HG02642 (cell line): ENCODE data around the gene ALG12.

Experiments
- ATAC-seq: cut with Tn5 transposase; IDR thresholded peaks from one replicate; pipeline ENCODE4 v1.9.1; 2021; ENCODE audit warnings: mild to moderate bottlenecking; ENCODE audit not compliant: unreplicated experiment, poor library complexity

The ALG12 gene

DNA sequence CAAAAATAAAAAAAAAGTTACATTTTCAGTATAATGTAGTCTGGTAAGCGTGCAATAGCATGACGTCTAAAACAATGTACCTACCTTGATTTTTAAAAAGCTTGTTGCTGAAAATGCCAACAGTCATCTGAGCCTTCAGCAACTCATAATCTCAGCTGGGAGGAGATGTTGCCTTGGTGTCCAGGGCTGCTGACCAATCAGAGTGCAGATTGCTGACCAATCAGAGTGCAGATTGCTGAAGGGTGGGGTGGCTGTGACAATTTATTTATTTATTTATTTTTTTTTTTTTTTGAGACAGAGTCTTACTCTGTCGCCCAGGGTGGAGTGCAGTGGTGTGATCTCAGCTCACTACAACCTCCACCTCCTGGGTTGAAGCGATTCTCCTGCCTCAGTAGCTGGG is 46.8 kb downstream of the ALG12 start:
- no peak for ATAC-seq

- ATAC-seq, result no peak
Observed at GRCh38 chr22:49869845-49870712, 48.2 kb downstream of the ALG12 start.

- ATAC-seq, result no peak
Observed at GRCh38 chr22:49869086-49869830, 49.0 kb downstream of the ALG12 start.

- ATAC-seq, result no peak
Observed at GRCh38 chr22:49867303-49868265, 50.7 kb downstream of the ALG12 start.

DNA sequence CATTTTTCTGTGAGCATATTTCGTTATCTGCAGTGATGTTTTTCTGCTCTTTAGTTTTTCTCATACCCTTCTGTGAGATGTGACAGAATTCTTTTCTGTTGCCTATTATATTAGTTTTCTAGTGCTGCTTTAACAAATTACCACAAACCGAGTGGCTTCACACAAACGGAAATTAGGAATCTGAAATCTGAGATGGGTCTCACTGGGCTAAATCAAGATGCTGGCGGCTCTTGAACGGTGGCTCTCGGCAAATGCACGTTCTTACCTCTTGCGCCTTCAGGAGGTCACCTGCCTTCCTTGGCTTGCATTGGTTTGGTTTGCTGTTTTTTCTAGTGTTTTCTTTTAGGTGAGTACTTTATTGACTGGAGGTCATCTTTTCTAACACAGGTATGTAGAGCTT is 51.6 kb downstream of the ALG12 start:
- ATAC-seq, result no peak

- no peak for ATAC-seq
Observed at GRCh38 chr22:49866134-49866533, 52.1 kb downstream of the ALG12 start.

DNA sequence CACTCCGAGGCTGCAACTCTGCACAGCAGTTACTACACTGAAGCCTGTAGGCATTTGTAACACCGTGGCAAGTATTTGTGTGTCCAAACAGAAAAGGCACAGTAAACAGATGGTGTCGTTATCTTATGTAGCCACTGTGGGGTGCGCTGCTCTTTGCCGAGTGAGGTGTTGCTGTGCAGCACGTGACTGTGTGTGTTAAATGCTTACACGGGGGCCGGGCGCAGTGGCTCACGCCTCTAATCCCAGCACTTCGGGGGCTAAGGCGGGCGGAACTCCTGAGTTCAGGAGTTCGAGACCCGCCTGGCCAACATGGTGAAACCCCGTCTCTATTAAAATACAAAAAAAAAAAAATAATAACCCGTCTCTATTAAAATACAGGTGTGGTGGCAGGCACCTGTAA is 53.1 kb downstream of the ALG12 start:
- no peak for ATAC-seq

- ATAC-seq, result no peak
Observed at GRCh38 chr22:49863931-49864330, 54.3 kb downstream of the ALG12 start.

DNA sequence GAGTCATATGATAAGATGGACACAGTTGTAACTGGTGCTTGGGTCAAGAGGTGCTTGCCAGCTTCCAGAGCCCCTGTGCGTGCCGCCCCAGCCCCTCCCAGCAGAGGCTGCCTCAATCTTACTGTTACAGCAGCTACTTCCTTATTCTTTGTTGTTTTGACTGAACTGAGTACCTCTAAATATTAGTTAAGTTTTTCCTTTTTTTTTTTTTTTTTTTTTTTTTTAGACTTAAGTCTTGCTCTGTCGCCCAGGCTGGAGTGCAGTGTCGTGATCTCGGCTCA is 55.8 kb downstream of the ALG12 start:
- no peak for ATAC-seq

GRCh38 chr22:49861642-49862495 is 56.4 kb downstream of the ALG12 start:
- no peak for ATAC-seq

DNA sequence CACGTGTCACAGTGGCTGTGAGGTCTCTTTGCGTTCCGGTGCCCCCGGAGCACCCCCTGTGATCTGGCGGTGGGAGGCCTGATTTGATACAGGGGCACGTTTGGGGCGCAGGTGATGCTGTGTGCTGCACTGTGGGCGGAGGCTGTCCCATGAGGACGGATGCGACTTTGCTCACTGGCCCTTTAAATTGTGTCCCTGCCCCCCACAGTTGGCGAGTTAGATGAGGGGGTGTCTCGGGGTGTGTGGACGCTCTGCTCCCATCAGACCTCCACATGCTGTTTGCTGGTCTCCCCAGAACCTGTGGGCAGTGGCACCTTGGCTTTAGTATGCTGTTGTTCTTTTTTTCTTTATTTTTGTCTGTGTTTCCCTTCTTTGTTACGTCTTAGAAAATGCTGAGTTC is 59.4 kb downstream of the ALG12 start:
- no peak for ATAC-seq

- no peak for ATAC-seq
Observed at GRCh38 chr22:49856766-49857618, 61.2 kb downstream of the ALG12 start.

DNA sequence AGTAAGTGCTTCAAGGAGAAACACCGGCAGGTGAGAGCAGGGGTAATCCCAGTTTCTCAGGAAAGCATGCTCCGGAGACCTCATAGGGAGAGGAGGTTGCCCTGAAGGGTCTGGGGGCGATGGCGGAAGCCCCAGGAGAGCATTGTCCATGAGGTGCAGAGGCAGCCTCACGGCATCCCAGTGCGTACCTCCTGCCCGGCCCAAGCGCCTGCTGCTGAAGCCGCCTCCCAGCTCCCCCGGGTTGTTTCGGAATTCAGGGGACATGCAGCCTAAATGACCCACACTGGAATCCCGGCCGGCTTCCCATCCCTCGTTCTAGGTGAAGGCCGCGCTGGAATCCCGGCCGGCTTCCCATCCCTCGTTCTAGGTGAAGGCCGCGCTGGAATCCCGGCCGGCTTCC is 61.9 kb downstream of the ALG12 start:
- no peak for ATAC-seq

DNA sequence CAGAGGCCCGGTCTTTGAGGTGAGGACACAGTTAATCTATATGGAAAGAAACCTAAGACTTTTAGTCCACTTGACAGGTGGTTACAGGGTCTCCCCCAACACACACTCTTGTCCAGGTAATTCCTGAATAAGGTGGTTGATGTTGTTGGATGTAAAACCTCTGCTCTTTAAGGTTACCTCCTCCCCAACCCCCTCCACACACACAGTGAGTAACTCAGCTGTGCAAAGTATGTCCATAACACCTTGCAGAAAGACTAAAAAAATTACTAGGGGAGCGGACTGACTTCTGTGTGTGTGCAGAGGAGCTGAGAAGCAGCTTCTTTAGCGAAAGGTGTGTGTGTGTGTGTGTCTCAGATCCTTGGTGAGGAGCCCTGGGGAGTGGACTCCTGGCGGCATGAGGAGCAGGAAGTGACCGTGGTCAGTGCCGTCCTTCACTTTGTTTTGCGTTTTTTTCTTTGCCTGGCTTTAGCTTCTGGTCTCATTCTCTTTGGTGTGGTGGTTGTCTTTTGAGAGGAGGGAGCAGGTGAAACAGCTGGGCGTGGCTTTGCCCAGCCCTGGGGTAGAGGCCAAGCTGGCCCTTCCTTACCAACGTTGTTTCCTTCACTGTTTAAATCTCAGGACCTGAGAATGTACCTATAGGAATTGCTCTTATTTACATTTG is 62.9 kb downstream of the ALG12 start:
- no peak for ATAC-seq

- peak; percentile 37 for ATAC-seq
Observed at GRCh38 chr22:49853981-49854831, 64.0 kb downstream of the ALG12 start.

DNA sequence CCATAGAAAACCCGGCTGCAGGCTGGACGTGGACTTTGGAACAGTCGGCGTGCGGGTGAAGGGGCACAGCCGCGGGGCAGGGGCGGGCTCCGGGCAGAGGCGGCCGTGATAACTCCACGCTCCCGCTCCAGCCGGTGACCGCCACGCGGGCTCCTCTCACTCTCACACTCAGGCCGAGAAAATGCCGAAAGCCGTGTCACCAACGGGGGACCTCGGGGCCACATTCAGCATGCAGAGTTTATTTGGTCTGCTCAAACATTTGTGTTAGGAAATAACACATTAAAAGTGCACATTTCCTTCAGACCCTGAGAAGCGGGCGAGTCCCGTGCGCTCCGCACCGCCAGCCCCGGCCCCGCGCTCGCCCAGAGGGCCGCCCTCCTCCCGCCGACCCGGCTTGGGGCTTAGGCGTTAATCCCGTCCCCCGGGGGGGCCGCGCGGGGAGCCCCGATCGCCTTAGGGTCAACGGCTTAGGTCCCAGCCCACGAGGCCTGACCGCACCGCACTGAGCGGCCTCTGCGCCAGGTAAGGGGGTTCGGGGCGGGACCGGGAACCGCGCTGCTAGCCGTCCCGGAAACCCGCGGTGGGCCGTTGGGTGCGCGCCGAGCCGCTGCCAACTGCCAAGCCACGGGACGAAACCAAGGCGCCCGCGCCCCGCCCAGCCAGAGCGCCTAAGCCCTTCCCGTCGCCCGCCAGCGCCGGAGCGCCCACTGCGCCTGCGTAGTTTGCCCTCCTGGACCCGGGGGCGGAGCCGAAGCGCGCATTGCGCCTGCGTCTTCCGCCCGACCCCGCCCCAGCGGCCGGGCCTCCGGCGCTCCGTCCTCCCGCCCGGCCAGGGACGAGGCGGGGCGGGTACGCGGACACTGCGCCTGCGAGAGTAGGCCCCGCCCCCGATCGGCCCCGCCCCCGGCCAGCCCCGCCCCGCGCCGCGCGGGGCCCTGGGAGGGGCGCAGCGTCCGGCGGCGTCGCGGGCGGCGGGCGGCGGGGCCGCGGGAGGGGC is 65.0 kb downstream of the ALG12 start, which contains the start of gene ZBED4:
TSS of gene ZBED4 (plus strand) at position 947 of the 997 bp plus-strand sequence. CDS start 29,819 bp downstream, outside the sequence.
- peak; percentile 87 for ATAC-seq
